ENCODE results near the gene ZNF621. TPM values are rescaled to one million over a fixed set of nuclear protein-coding genes. Genes with fewer than 3 reads are reported as not detected.

ZNF621 gene
- total RNA-seq, 1 experiment from 2014 or later: 24.9 TPM

DNA sequence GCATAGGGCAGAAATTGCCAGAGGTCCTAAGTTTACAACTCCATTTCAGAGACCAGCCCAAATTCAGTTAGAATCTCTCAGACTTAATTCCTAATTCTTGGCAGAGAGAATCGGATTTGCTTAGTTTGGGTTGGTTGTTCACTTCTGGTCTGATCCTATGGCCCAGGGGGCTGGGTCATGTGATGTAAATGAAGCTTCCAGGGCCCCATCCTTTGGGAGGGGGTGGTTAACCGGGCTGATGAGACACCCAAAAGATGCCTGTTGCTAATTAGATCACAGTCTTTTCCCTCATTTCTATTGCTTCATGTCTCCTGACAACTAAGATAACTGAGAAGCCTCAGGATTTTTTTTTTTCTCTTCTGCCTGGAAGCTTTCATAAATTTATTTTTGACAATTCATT, 30.1 kb upstream of the ZNF621 start:
- no peak overlapping the region for H3K4me3 ChIP-seq (ENCODE audit: low read depth in 2 of 2, low read length in 2 of 2)
- no TSS peak for BruUV-seq (replicated peaks)
- TF ChIP-seq SIN3A (IDR thresholded peaks at IDR 0.05; ENCODE audit: borderline replicate concordance, insufficient read depth, low read depth, low read length): no peak
- no peak for TF ChIP-seq CTCF (IDR thresholded peaks at IDR 0.05)
- no peak for TF ChIP-seq POLR2AphosphoS5 (IDR thresholded peaks at IDR 0.05; ENCODE audit: low read depth, low read length)
- no peaks in the 10 kb centered on the region for H3K9me3 ChIP-seq (ENCODE audit: control insufficient read depth, insufficient read depth, low read depth, low read length)
- no peaks in the 10 kb centered on the region; the same call in 1 of the 2 replicates for H3K27me3 ChIP-seq (ENCODE audit: control insufficient read depth, insufficient read depth, low read length)
- intact Hi-C loops (cut with micrococcal nuclease; ENCODE audit: unreplicated experiment) (no loop called here), in situ Hi-C loops (cut with HindIII; ENCODE audit: low pct_unique_long_range_greater_than_20kb, low sequenced_read_pairs) (no loop called here)
- H3K36me3 ChIP-seq (ENCODE audit: control insufficient read depth, insufficient read depth, low read length): no peaks in the 10 kb centered on the region
- no peak overlapping the region for H3K27ac ChIP-seq (ENCODE audit: low read length)
- CTCF ChIA-PET: interaction anchor here (0.5 kb wide), 1 partner anchor 35 kb away, joined by 10 read pairs; no protein-coding TSS in a partner anchor
- ATAC-seq (no peak), DNase-seq (ENCODE audit: low read depth, low spot score) (no peak)
- POLR2A ChIA-PET: no interaction called here
- H3K4me1 ChIP-seq (ENCODE audit: control insufficient read depth, insufficient read depth, low read length): no peaks in the 10 kb centered on the region

- H3K27ac ChIP-seq (ENCODE audit: low read length): no peak overlapping the region
- no peaks in the 10 kb centered on the region; the same call in 1 of the 2 replicates for H3K27me3 ChIP-seq (ENCODE audit: control insufficient read depth, insufficient read depth, low read length)
- H3K4me1 ChIP-seq (ENCODE audit: control insufficient read depth, insufficient read depth, low read length): no peaks in the 10 kb centered on the region
- ATAC-seq (no peak), DNase-seq (ENCODE audit: low read depth, low spot score) (no peak)
- TF ChIP-seq POLR2AphosphoS5 (IDR thresholded peaks at IDR 0.05; ENCODE audit: low read depth, low read length) (no peak), TCF7L2 (IDR thresholded peaks at IDR 0.05; ENCODE audit: low read depth, low read length) (no peak), CTCF (IDR thresholded peaks at IDR 0.05) (no peak), SIN3A (IDR thresholded peaks at IDR 0.05; ENCODE audit: borderline replicate concordance, insufficient read depth, low read depth, low read length) (no peak)
- TF ChIP-seq, protein P1, sequence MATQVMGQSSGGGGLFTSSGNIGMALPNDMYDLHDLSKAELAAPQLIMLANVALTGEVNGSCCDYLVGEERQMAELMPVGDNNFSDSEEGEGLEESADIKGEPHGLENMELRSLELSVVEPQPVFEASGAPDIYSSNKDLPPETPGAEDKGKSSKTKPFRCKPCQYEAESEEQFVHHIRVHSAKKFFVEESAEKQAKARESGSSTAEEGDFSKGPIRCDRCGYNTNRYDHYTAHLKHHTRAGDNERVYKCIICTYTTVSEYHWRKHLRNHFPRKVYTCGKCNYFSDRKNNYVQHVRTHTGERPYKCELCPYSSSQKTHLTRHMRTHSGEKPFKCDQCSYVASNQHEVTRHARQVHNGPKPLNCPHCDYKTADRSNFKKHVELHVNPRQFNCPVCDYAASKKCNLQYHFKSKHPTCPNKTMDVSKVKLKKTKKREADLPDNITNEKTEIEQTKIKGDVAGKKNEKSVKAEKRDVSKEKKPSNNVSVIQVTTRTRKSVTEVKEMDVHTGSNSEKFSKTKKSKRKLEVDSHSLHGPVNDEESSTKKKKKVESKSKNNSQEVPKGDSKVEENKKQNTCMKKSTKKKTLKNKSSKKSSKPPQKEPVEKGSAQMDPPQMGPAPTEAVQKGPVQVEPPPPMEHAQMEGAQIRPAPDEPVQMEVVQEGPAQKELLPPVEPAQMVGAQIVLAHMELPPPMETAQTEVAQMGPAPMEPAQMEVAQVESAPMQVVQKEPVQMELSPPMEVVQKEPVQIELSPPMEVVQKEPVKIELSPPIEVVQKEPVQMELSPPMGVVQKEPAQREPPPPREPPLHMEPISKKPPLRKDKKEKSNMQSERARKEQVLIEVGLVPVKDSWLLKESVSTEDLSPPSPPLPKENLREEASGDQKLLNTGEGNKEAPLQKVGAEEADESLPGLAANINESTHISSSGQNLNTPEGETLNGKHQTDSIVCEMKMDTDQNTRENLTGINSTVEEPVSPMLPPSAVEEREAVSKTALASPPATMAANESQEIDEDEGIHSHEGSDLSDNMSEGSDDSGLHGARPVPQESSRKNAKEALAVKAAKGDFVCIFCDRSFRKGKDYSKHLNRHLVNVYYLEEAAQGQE (IDR thresholded peaks at IDR 0.05; ENCODE audit: insufficient read depth in 1 of 2, low read depth in 2 of 2, low read length in 1 of 2): no peak
- intact Hi-C loops (cut with micrococcal nuclease; ENCODE audit: unreplicated experiment) (no loop called here), in situ Hi-C loops (cut with HindIII; ENCODE audit: low pct_unique_long_range_greater_than_20kb, low sequenced_read_pairs) (no loop called here)
- H3K9me3 ChIP-seq (ENCODE audit: control insufficient read depth, insufficient read depth, low read depth, low read length): no peaks in the 10 kb centered on the region
- H3K36me3 ChIP-seq (ENCODE audit: control insufficient read depth, insufficient read depth, low read length): no peaks in the 10 kb centered on the region
- no TSS peak for BruUV-seq (replicated peaks)
- ChIA-PET POLR2A (no interaction called here), CTCF (no interaction called here)
- no peak overlapping the region for H3K4me3 ChIP-seq (ENCODE audit: low read depth in 2 of 2, low read length in 2 of 2)
These were observed 27.5 kb upstream of the ZNF621 start for GRCh38 chr3:40497288-40497687.
